HG03521 (cell line): ENCODE results near the gene SNED1.

Experiments used
- ATAC-seq: cut with Tn5 transposase; IDR thresholded peaks from one replicate; pipeline ENCODE4 v1.9.1; 2021; ENCODE audit warnings: mild to moderate bottlenecking, moderate library complexity; ENCODE audit not compliant: unreplicated experiment

Gene SNED1

DNA sequence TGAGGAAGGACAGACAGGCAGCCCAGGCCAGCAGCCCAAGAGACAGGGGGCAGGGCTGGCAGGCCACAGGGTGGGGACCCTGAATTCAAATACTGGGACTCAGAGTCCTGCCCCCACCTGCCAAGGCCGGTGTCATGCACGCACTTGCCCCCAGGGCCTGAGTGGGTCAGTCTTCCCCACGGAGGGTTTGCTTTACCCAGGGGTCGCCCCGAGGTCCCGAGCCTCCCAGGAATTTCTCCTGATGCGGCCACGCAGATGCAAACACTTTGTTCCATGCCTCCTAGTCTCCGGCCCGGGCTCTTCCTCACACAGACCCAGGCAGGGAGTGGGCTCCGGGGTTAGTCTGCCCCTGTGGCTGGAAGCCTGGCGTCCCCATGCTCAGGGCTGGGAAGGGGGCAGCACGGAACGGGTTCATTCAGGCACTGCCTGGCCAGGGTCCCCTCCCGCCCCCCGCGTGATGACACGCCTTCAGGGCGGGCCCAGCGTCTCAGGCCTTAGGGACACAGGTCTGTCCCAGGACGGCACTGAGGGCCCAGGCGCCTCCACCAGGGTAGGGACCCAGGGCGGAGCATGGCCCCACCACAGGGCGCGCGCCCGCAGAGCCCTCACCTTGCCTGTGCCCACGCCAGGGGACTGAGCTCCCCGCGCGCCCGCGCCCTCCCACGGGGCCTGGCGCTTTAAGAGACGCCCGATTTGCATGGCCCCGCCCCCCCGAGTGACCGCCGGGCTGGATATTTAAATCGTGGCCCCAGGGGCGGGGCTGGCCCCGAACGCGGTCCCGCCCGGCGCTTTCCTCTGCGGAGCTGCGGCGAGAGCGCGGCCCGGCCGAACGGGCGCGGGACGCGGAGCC lies at the start of gene SNED1:
Gene SNED1, plus strand, starts transcription at position 763 of the 850 bp plus-strand sequence. CDS start 220 bp downstream, outside the sequence.
- ATAC-seq = no peak

DNA sequence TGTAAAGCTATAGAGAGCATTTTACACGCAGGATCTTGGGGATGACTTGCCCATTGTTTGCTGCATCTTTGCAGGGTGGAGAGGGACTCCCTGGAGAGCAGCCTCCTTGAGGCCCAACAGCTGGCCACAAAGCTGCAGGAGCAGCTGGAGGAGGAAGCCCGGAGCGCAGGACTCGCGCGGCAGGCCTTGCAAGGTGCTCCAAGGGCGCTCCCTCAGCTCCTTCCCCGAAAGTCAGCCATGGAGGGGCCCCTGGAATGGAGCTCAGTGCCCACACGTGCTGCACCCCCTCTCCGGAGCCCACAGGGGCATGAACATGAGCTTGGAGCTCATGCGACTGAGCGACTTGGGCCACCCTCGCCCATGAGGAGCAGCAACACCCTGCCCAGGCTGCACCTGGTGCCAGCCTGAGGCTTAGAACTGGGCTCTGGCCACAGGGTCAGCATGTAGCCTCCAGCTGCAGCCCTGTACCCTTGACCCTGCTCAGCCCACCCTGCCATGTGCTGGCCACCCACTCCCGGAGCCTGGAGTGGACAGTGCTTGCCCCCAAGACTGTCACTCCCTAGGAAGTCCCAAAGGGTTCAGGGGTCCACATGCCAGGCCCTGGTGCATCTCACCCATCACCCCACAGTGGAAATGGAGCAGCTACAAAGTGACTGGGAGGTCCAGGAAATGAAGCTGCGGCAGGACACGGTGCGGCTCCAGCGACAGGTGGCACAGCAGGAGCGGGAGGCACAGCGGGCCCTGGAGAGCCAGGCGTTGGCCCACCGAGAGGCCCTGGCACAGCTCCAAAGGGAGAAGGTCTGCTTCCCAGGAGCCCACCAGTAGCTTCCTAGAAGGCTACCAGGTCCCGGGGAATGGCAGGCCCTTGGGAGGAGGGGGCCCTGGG lies 49.3 kb upstream of the SNED1 start:
- no peak for ATAC-seq

DNA sequence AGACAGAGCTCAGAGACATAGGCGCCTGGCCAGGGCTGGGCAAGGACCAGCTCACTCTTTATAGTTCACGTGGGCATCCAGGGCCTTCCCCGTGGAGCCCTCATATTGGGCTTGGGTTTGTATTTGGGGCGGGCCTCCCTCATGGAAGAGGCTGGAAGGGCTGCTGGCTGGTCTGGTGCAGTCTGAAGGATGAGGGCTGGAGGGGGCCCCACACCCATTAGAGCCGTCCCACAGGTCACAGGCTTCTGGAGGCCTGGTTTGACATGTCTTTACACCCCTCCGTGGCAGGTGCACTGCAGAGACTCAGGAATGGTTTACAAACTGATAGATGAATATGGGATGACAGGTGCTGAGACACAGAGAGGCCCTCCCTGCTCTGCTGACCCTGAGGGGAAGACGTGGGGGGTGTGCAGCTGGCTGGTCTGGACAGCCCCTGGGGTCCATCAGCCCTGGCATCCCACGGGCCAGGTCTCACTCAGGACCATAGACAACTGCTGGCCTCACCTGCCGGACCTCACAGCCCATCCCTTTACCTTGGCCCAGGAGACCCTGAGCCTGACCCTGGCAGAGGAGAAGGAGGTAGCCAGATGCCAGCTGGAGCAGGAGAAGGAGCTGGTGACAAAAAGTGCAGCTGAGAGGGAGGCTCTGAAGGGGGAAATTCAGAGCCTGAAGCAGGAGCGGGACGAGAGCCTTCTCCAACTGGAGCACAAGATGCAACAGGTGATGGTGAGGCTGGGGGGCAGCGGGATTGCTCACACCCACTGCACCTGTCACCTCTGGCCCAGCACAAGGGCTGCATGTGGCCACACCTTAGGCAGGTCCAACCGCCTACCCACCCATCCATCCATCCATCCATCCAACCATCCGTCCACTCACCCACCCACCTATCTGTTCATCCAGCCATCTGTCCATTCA lies 48.4 kb upstream of the SNED1 start:
- ATAC-seq = no peak

DNA sequence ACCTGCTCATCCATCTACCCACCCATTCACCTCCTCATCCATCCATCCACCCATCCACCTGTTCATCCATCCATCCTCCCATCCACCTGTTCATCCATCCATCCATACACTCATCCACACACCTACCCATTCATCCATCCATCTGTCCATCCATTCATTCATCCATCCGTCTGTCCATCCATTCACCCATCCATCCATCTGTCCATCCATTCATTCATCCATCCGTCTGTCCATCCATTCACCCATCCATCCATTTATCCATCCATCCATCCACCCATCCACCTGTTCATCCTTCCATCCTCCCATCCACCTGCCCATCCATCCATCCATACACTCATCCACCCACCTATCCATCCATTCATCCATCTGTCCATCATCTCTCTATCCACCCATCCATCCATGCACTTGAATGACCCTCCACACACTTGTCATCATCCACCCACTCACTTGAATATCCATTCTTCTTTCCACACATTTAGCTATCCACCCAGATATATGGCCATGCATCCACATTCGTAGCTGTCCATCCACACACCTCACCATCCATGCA lies 47.3 kb upstream of the SNED1 start:
- no peak for ATAC-seq

DNA sequence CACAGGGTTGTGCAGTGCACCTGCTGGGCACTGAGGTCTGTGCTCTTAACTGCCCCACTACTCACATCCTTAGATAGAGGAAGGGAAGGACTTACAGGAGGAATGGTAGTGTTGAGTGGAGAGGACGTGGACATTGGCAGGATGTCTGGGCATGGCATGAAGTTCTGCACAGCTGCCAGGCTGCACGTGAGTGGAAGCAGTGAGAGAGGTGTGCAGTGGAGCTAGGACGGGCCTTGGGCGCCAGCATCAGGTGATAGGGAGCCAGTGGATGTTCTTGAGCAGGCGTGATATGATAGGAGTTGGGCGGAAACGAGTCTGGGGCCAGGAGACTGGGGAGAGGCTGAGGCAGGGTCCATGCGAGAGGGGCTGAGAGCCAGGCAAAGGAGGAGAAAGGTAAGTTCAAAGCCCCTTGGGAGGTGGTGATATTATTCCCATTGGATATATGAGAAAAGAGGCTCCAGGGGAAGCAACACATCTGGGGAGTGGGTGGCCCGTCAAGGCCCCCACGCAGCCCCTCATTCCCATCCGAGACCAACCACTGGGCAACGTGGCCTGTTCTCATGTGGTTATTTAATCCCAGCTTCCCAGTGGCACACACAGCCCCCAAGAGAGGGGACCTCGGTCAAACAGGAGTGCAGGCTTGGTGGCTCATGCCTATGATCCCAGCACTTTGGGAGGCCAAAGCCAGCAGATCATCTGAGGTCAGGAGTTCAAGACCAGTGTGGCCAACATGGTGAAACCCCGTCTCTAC lies 45.7 kb upstream of the SNED1 start:
- ATAC-seq = no peak

DNA sequence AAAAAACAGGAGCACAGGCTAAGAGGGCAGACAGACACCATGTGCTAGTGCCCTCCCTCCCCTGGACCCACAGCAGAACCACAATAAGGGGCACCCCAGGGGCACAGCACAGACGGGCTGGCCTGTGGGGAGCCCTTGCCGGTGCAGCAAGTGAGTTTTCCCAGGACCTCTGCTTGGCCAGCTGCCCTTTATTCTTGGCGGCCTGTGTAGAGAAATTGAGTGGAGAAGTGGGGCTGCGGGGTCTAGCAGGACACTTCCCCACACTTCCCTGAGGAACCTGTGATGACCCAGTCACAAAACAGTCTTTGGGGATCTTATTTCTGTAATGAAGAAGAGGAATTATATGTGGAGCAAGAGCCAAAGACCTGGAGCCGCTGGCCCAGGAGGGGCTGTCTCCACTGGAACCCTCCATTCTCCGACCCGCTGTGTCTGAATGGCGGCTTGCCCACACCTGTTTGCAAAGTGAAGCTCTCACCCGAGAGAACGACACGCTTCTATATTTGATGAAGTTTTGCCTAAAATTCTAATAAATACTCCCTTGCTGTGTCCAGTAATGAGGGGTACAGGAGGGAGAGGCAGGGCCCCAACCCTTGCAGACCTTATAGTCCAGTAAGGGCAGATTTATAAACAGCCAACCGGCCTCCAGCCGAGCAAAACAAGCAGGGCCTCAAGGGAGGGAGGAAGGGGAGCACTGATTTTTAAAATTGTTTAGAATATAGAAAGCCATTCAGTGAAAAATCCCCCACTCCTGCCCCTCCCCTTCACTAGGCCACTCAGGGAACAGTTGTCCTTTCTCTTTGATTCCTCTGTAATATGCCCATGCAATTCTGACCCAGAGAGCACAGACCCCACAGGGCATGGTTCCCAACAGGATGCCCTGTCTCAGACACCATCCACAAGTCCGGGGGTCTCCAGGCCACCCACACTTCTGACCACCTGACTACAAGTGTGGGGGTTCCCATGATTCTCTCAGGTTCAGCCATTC lies 44.7 kb upstream of the SNED1 start:
- ATAC-seq = no peak

DNA sequence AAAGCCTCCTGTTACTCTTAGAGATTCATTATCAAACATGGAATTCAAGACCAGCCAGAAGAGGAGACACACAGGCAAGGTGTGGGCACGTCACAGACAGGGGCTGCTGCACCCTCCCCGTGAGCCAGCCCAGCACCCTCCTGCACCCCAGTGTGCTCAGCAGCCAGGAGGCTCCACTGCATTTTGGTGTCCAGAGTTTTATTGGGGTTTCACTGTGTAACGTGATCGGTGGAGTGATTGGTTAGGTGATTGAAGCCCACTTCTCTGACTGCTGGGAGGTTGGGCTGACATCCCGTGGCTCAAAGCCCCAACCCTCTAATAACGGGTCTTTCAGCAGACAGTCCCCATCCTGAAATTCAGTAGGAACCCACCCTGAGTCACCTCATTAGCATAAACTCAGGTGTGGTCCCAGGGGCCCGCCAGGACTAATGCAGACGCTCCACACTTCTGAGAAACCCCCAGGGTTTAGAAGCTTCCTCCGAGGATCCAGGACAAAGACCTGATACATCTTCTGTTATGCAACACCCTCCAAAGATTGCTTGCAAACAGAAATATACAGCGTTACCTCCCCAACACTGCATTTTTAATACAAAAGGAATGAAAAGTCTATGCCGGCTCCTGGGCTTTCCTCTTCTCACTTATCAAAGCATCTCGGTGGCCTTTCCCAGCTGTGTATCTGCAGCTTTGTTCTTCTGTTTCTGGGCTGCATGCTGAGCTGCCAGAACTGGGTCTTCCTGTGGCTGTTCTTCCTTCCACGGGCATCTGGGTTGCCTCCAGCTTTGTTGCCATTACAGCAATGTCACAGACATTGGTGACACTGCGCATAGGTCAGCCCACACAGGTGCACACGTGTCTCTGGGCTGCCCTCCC lies 43.7 kb upstream of the SNED1 start:
- no peak for ATAC-seq

DNA sequence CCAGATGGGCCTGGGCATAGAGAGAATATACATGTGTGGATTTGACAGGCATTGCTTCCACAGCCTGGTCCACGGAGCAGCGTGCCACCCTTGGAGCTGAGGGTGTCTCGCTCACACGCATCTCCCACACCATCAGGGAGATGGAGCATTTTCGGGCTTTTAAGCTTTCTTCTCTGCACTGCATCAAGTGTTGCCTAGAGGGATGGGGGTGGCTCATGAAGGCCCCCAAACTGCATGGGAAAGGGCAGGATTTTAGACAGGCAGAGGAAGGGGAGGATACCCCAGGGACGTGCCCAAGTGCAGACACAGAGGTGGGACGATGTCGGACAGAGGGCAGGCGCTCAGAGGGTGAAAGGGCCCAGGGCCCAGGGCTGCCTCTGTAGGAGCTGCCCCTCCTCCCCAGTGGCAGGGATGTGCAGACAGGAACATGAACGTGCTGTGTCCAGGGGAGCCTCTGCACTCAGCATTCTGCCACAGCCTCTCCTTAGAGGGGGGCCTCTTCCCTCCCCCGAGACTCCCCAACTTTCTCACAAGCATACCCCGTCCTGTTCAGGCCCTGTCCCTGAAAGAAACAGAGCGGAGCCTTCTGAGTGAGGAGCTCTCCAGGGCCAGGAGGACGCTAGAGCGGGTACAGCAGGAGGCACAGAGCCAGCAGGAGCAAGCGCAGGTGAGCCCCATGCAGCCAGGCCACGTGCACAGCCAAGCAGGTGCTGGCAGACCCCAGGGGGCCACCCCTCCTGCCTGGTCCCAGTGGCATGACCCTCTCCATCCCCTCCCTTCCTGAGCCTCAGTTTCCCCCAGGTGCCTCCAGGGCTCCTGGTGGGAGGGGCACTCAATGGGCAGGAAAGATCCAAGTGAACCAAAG lies 42.9 kb upstream of the SNED1 start:
- no peak for ATAC-seq

DNA sequence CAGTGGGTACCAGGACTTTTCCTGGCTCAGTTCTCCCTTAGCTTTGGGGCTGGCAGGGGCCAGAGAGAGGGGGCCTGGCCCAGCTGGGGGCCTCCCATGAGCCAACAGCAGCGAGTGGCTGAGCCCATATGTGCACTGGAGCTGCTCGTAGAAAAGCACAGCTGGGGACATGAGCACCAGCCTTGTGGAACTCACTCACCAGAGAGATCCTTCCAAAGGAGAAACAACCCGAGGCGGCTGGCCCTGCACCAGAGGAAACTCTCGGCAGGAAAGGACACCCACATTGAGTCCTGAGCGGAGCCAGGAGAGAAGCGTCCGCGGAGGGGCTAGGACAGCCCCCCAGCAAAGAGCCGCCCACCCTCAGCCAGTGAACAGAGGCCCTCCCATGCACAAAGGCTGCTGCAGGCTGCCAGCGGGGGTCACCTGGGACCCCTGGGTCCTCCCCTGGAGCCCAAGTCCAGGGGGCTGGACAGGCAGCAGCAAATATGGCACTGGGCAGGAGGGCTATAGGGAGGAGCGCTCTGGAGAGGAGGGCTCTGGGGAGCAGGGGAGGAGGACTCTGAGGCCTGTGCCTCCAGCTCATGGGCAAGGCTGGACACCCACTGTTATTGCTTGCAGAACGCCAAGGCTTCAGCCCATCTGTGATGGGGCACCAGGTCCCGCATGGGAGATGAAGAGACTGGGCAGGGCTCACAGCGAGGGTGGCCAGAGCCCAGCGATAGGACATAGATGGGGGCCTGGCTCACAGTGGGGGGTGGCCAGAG lies 42.1 kb upstream of the SNED1 start:
- ATAC-seq = no peak

DNA sequence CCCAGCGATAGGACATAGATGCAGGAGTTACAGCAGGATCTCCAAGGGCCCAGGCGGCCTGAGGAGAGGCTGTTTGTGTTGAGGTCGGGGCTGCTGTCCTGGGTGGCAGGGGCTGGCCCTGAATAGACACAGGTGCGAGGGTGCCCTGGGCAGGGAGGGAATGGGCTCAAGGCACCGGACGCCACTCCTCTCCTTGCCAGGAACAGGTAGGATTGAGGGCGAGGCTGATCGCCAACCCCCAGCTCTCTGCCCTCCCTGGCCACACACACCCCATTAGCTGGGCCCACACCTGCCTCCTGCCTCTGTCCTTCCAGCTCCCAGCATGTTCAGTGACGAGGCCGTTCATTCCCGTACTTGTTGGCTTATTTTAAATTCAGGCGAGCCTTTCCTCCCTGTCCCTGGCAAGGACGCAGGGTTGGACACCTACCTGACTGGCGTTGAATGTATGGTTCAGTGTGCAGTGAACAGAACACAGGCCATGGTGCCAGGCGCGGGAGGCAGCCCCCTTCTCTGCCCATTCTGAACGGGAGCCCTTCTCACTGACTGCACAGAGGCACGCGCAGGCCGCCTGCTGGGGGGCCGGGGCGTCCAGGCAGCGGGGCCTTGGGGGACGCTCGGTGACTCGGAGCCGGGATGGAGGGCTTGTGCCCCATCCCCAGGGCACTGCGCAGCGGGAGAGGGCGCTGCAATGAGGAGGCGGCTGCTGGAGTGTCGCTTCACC lies 41.3 kb upstream of the SNED1 start:
- ATAC-seq = no peak

DNA sequence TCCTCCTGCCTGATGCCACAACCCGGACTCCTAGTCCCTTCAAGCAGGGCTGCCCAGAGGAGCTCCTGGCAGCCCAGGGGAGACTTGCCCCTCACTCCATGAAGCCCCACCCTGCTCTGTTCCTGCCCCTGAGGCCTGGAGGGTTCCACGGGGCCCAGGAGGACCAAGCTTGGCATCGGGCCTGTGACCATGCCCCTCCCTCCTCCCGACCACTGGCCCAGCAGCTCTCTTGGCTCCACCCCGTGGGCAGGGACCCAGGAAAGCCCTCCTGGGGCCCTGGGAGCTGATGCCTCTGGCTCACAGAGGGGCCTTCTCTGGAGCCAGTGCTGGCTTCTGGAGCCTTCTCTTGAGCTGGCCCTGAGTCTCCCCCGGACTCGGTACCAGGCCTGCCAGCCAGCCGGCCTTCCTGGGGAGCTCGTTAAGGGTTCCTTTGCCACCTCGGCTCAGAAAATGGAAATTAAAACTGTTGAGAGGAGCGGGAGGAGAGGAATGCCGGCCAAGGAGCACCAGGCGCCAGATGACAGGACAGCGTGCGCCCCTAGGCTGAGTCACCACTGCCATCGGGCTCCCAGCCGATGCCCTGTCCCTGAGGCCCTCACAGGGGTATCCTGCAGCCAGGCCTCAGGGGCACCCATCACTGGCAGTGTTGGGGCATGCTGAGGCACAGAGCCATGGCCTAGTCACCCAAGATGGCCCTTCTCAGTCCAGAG lies 40.6 kb upstream of the SNED1 start:
- no peak for ATAC-seq

DNA sequence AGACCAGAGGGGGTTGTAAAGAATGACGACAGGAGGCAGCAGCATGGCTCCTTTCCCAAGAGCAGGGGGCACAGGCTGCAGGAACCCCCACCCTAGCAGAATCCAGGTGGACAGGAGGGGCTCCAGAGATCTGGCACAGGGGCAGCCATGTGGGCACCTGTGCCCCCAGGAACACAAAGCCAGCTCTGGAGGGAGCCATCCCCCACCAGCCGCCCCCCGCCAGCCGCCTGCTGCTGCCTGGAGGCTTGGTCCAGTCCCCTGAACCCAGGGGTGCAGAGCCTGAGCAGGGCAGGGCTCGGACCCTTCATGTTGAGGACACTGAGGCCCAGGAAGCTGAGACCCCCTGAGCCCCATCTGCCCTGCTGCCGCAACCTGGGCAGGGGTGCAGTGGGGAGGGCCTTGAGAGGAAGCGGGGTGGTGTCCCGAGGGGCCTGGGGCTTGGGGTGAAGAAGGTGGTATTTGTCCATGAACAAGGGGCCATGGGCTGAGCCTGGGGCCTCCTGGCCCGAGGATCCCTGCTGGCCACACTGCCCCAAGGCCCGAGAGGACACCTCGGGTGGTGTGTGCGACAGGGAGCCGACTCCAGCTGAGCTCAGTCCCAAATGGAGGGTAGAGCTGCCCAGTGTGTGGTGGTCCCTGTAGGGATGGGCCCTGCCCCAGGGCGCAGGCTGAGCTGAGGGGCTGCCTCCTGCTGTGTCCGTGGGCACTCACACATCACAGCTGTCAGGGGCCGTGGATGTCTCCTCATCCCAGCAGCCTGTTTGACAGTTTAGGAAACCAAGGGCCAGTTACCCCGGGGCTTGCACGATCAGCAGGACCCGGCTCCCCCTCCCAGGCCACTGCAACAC lies 39.8 kb upstream of the SNED1 start:
- no peak for ATAC-seq

DNA sequence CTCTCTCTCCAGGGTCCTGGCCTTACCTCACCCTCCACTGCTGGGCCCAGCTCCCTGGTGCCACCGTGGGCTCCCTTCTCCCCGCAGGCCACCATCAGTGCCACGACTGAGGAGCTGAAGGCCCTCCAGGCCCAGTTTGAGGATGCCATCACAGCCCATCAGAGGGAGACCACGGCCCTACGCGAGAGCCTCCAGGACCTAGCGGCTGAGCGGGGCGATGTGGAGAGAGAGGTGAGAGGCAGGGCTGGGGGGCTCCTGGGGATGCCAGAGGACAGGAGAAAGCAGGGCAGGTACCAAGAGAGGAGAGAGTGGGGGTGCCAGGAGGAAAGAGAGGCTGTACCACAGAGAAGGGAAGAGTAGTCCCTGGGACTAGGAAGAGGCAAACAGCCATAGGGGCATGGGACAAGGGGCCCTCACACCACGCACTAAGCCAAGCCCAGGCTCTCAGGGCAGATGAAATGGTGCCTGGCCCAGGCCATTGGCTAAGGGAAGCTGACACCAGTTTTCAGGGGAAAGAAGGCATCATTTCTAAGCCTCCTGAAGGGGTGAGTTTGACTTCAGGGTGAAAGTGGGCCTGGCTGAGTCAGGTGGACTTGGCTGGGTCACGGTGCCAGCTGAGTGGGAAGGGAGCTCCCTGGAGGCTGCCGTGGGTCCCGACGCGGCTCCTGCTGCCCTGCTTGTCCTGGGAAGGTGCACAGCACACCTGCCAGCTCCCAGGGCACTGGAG lies 39.0 kb upstream of the SNED1 start:
- no peak for ATAC-seq
